HG03045 (cell line): ENCODE results near the gene ZNF563.
"Not testable (repeated sequence)": the region's sequence is repeated elsewhere in the genome, so short reads cannot be mapped to it uniquely, and the experiment has no call there.

Experiments used
- ATAC-seq: cut with Tn5 transposase; IDR thresholded peaks from one replicate; pipeline ENCODE4 v1.9.1; 2021; ENCODE audit warnings: mild to moderate bottlenecking, moderate library complexity; ENCODE audit not compliant: unreplicated experiment

Gene ZNF563

DNA sequence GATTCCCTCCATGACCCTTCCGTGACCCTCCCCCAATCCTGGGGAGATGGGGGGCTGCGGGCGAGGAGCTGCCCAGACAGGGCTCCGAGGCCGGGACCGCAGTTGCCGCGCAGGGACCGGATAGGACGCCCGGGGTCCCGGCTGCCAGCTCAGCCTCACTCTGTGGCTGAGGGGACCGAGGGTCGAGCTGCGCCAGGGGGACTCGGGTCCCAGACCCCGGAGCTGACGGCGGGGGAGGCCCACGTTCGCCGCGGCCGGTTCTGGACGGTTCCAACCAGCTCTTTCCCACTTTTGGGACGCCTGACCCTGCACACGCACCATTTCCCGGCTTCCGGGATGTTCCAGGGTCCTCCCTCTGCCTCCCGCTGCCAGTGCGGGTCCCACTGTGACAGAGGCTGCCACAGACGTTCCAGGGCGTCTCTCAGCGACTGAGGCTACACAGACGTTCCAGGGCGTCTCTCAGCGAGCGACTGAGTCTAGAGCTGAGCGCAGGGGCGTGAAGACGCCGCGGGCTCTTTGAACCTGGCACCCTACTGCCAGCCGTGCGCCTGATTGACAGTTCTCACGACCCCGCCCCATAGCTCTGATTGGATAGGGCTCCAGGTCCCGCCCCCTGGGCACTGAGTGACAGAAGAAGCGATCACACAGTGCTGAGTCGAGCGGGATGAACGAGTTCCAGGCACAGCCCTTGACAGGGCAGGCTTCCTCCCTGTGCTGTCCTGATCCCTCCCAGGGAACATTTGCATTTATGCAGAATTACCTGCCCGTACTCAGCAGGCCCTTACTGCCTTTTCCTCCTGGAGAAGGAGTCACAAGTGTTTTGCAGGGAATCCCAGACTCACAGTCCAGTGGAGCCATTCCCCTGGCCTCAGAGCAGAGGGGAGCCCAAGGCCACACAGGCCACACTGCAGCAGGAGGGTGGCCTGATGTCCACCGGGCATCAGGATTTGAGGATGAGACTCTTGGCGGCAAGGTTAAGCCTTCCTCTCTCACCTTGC lies at the start of gene ZNF563:
TSS of gene ZNF563 (minus strand) at position 472 of the 998 bp plus-strand sequence. CDS start at position 321, 151 bp downstream.
- peak; percentile 92 for ATAC-seq

DNA sequence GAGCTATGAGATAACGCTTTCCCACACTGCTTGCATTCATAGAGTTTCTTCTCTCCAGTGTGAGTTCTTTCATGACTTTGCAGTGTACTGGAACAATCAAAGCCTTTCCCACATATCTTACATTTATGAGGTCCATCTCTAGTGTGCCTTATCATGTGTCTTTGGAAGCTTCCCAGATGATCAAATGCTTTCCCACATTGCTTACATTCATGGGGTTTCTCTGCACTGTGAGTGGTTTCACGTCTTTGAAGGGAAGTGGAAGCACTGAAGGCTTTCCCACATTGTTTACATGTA lies 47.0 kb upstream of the ZNF563 start:
- ATAC-seq = no peak

DNA sequence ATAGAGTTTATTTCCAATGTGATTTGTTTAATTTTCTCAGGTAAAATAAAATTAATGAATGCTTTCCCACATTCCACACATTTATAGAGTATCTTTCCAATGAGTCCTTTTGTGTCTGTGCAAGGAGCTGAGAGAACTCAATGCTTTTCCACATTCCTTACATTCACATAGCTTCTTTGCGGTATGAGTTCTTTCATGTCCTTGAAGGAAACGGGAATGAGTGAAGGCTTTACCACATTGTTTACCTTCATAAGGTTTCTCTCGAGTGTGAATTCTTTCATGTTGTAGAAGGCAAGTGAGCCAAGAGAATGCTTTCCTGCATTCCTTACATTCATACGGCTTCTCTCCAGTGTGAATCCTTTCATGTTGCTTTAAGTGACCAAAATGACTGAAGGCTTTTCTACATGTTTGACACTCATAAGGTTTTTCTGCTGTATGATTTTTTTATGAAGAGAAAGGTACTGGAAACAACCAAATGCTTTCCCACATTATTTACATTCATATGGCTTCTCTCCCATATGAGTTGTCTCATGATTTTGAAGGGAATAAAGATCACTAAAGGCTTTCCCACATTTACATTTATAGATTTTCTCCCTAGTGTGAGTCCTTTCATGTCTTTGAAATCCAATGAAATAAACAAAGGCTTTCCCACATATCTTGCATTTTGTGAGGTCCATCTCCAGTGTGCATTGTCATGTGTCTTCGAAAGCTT lies 46.5 kb upstream of the ZNF563 start:
- no peak for ATAC-seq

DNA sequence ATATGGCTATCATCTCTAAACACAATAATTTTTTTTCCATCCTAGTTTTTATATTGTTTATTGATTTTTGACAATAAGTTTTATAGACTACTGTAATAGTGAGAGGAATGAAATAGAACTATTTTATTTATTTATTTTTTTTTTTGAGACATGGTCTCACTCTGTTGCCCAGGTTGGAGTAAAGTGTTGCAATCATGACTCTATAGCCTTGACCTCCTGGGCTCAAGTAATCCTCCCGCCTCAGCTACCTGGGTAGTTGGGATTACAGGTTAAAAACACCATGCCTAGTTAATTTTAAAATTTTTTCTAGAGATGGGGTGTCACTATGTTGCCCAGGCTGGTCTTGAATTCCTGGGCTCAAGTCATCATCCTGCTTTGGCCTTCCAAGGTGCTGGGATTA lies 40.6 kb upstream of the ZNF563 start:
- no peak for ATAC-seq

DNA sequence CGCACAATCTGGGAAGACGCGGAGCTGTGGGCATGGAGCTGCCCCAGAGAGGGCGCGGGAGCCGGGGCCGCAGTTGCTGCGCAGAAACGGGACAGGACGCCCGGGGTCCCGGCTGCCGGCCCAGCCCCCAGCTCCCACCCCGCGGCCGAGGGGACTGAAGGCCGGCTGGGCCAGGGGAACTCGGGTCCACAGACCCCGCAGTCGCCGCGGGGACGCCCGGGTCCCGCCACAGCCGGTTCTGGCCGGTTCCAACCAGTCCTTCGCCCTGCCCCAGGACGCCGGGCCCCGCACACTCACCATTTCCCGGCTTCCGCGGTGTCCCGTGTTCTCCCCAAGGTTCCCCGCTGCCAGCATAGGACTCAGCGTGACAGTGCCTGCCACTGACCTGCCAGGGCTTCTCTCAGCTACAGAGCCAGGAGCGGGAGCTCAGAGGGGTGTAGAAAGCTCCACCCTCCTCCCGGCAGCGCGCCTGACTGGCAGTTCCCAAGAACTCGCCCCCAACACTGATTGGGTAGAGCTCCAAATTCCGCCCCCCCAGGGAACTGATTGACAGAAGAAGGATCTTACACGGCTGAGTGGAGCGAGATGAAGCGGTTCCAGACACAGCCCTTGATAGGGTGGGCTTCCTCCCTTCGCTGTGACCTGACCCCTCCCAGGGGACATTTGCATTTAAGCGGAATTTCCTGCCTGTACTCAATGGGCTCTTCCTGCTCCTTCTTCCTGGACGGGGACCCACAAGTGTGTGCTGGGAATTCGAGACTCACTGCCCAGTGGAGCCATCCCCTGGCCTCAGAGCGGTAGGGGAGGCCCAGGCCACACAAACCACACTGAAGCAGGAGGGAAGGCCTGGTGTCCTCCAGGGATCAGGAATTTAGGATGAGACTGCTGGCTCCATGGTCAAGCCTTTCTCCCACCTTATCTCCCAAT lies 32.1 kb upstream of the ZNF563 start, which contains the start of gene ZNF442:
TSS of gene ZNF442 (minus strand) at position 448 of the 927 bp plus-strand sequence. CDS start 2,052 bp downstream, outside the sequence.
- peak; percentile 94 for ATAC-seq

DNA sequence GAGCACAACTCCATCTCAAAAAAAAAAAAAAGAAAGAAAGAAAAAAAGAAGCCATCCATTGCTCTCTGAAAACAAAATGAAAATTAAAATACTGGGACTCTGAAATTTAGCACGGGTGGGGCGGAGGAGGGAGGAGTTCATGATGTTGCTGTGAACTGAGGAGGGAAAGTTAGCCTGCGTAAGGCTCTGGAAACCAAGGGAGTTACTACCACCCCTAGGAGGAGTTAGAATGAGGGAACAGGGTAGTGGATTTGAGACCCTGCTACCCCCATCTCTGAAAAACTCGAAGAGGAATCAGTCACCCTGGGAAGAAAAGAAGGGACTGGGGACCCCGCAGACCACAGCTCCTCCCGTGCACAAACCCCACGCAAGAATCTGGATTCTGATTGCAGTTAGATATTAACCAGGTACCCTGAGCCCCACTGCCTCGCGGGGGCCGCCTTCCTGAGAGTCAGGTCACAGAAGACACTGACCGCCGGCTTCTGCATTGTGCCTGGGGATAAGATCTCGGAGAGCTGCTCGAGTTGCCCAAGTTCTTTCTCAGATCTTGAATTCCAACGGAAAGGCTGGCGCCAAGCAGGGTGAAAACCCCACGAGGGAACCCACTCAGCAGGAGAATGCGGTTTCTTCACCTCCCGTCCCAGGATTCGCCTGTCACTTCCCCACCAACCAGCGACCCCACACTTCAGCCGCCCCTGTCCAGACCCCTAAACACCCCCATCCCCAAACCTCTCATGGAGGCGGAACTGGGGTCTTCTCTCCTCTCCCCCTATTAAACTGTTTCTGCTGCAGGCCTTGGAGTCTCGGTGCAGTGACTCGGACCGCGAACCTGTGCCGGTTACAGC lies 31.2 kb upstream of the ZNF563 start:
- no peak for ATAC-seq

DNA sequence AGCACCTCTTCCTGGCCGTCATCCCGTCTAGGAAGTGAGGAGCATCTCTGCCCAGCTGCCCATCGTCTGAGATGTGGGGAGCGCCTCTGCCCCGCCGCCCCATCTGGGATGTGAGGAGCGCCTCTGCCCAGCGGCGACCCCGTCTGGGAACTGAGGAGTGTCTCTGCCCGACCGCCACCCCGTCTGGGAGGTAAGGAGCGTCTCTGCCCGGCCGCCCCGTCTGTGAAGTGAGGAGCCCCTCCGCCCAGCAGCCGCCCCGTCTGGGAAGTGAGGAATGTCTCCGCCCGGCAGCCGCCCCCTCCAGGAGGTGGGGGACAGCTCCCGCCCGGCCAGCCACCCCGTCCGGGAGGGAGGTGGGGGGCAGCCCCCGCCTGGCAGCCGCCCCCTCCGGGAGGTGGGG lies 28.8 kb upstream of the ZNF563 start:
- not testable (repeated sequence) for ATAC-seq

DNA sequence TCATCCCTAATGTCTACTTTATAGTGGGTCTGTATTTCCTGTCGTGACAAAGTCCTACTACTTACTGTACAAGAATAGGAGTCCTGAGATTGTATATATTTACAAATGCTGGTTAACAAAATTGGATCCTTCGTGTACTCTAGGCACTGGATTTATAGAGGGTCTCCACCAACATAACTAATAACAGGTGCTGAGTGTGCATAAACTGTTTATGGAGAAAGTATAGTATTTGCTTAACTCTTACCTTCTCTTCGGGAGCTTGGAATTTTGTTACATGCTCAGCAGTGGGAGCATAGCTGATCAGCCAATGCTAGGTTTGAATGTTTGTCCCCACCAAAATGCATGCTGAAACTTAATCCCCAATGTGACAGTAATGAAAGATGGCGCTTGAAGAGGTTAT lies 19.9 kb upstream of the ZNF563 start:
- no peak for ATAC-seq

DNA sequence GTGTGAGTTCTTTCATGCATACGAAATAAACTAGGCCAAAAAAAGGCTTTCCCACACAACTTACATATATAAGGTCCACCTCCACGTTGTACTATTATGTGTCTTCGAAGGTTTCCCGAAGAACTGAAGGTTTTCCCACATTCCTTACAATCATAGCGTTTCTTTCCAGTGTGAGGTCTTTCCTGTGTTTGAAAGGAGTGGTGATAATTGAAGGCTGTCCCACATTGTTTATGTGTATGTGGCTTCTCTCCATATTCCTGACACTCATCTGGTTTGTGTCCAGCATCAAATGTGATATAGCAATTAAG lies 17.4 kb upstream of the ZNF563 start:
- ATAC-seq = no peak

DNA sequence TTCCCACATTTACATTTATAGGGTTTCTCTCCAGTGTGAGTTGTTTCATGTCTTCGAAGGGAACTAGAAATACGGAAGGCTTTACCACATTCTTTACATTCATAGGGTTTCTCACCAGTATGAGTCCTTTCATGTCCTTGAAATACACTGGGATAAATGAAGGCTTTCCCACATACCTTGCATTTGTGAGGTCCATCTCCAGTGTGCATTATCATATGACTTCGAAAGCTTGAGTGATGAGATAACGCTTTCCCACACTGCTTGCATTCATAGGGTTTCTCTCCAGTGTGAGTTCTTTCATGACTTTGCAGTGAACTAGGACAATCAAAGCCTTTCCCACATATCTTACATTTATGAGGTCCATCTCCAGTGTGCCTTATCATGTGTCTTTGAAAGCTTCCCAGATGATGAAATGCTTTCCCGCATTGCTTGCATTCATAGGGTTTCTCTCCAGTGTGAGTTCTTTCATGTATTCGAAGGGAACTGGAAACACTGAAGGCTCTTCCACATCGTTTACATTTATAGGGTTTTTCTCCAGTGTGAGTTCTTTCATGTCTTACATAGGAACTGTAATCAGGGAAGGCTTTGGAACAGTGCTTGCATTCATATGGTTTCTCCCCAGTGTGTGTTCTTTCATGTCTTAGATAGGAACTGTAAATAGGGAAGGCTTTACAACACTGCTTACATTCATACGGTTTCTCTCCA lies 16.9 kb upstream of the ZNF563 start:
- no peak for ATAC-seq

DNA sequence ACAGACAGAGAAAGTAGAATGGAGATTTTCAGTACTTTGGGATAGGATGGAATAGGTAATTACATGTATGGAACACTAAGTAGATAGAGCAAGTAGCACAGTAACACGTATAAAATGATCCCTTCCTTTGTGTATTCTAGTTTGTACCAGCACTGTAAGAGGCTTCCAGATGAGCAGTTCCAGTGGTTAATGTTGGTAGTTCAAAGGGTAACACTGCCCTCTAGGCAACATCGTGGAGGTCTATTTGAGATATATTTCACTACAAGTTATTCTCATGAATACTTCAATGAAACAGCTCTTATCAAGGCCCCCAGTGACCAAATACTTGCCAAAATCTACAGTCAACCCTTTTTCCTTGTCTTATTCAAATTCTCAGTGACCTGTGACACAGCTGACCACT lies 13.5 kb upstream of the ZNF563 start:
- no peak for ATAC-seq

DNA sequence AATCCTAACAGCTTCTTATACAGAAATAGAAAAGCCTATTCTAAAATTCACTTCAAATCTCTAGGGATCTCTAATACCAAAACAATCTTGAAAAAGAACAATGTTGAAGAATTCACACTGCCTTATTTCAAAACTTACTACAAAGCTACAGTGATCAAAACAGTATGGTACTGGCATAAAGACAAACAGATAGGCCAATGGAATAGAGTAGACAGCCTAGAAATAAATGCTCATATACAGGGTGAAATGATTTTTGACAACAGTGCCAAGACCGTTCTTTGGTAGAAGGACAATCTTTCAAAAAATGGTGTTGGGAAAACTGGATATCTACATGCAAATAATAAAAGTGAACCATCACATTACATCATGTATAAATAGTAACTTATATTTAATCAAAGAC lies 11.8 kb upstream of the ZNF563 start:
- no peak for ATAC-seq

DNA sequence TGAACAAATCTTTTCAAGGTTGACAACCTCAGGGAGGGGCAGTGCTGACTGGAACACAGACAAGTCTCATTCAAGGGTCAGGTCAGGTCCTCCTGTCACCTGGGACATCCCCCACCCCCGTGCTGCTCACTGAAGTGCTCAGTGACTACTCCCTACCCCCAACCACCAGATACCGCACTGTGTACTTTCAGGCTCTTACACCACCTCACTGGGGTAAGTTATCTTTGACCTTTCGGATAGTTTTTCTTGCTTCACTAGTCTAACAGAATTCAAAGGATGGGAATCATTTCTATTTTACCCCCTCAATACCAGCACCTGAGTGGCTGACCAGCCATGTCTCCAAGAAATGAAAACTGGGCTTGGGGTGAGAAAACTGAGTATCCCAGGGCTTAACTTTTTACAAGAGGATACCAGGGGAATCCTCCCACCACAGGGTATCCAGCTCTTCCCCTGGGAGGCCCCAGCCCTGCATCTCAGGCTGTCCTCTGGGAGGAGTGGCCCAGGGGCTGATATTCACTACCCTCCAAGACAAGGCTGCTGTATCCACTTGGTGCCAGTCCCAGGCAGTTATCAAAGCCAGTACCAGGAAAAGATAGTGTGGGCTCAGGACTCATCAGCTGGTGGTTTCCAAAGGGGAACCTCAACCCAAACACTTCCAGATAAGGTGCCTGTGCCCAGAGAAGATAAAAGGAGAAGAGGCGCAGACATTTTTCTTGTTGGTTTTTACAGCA lies 2.1 kb downstream of the ZNF563 start:
- ATAC-seq = no peak

DNA sequence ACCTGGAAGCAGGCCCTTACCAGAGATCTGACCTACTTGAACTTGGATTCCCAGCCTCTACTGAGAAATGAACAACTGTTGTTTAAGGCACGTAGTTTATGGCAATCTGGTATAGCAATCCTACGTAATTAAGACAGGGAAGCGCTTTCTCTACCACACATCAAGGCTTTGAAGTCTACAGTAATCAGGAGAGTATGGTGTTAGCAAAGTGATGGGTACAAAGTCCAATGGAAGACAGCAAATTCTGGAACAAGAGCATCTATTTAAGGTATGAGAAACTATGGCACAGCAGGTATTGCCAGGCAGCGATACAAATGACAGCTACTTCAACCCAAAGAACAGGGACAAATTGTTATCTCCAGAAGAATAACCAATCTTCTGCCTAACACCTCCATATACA lies 3.1 kb downstream of the ZNF563 start:
- no peak for ATAC-seq

DNA sequence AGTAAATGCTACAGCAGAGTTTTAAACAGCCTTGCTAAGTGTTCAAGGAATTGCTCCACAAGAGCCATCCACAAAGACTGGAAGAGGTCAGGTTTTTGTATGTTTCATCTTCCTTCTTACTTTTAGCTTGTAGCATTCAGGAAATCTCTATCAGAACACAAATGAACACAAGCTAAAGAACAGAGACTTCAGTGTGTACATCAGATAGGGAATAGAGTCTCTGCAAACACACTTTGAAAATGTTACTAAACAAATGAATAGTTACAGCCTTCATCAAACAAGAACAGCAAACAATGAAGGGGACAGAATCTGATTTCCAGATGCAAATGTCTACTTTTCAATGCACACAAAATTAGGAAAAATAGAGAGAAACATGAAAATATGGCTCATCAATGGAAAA lies 7.7 kb downstream of the ZNF563 start:
- no peak for ATAC-seq

DNA sequence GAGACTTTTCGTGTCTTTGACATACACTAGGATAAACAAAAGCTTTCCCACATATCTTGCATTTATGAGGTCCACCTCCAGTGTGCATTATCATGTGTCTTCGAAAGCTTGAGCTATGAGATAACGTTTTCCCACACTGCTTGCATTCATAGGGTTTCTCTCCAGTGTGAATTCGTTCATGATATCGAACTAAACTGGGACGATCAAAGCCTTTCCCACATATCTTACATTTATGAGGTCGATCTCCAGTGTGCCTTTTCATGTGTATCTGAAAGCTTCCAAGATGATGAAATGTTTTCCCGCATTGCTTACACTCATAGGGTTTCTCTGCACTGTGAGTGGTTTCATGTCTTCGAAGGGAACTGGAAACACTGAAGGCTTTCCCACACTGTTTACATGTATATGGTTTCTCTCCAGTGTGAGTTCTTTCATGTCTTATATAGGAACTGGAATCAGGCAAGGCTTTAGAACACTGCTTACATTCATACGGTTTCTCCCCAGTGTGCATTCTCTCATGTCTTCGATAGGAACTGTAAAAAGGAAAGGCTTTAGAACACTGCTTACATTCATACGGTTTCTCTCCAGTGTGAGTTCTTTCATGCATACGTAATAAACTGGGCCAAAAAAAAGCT lies 14.5 kb downstream of the ZNF563 start:
- ATAC-seq = no peak

DNA sequence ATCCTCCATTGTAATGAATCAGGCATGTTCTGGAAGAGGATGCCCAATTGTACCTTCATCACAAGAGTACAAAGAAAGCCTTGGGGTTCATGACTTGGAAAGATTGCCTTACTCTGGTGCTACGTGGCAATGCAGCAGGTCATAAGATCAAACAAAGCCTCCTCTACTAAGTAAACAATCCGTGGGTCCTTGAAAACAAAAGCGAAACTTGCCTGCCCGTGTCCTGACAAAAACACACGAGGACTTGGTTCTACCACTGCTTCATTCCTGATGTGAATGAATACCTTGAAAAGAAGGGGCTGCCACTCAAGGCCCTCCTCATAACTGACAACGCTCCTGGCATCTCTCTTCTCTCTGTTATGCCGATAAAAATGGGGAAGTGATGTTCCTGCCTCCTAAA lies 18.9 kb downstream of the ZNF563 start:
- ATAC-seq = no peak

DNA sequence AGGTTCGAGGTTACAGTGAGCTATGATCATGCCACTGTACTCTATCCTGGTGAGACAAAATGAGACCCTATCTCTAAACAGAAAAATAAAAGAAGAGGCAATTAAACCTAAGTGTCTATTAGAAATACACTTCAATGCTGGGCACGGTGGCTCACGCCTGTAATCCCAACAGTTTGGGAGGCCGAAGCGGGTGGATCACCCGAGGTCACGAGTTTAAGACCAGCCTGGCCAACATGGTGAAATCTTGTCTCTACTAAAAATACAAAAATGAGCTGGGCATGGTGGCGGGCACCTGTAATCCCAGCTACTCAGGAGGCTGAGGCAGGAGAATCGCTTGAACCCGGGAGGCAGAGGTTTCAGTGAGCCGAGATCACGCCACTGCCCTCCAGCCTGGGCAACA lies 24.5 kb downstream of the ZNF563 start:
- not testable (repeated sequence) for ATAC-seq

DNA sequence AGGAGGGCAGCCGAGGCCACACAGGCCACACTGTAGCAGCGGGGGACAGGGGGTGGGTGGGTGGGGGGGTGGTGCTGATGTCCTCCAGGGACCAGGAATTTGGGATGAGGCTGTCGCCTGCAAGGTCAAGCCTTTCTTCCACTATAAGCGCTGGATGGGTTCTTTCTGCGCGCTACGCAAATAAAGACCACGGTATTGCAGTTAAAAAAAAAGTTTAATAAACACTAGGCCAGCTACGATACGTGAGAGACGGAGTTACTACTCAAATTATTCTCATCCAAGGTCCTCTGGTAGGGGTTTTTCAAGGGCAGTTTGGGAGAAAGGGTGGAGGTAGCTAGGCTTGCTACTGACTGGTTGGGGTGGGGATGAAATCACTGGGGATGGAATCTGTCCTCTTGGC lies 38.2 kb downstream of the ZNF563 start:
- ATAC-seq = no peak
